ENCODE data around the gene RAB3GAP1. TPM values are rescaled to one million over a fixed set of nuclear protein-coding genes. Genes with fewer than 3 reads are reported as not detected.
A peak's percentile ranks its signal among the peaks of the same experiment; 100 is the strongest.

Gene RAB3GAP1
- total RNA-seq, 1 donor from 2014 or later, result 50.4 TPM

- Mint-ChIP-seq H3K36me3 (ENCODE audit: low read depth) (peaks cover 17% of the 10 kb centered on the region), H3K27me3 (ENCODE audit: low read depth) (no peaks in the 10 kb centered on the region), H3K4me1 (ENCODE audit: low read depth) (peaks cover 28% of the 10 kb centered on the region), H3K9me3 (ENCODE audit: low read depth) (peaks cover 7% of the 10 kb centered on the region), H3K4me3 (ENCODE audit: unreplicated experiment) (no peak overlapping the region), H3K27ac (ENCODE audit: unreplicated experiment) (no peak overlapping the region)
- DNase-seq (ENCODE audit: low spot score), result no peak
- TF ChIP-seq, protein P1, sequence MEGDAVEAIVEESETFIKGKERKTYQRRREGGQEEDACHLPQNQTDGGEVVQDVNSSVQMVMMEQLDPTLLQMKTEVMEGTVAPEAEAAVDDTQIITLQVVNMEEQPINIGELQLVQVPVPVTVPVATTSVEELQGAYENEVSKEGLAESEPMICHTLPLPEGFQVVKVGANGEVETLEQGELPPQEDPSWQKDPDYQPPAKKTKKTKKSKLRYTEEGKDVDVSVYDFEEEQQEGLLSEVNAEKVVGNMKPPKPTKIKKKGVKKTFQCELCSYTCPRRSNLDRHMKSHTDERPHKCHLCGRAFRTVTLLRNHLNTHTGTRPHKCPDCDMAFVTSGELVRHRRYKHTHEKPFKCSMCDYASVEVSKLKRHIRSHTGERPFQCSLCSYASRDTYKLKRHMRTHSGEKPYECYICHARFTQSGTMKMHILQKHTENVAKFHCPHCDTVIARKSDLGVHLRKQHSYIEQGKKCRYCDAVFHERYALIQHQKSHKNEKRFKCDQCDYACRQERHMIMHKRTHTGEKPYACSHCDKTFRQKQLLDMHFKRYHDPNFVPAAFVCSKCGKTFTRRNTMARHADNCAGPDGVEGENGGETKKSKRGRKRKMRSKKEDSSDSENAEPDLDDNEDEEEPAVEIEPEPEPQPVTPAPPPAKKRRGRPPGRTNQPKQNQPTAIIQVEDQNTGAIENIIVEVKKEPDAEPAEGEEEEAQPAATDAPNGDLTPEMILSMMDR (IDR thresholded peaks at IDR 0.05), result no peak
Observed at GRCh38 chr2:135091681-135092080, 39.6 kb downstream of the RAB3GAP1 start.

DNA sequence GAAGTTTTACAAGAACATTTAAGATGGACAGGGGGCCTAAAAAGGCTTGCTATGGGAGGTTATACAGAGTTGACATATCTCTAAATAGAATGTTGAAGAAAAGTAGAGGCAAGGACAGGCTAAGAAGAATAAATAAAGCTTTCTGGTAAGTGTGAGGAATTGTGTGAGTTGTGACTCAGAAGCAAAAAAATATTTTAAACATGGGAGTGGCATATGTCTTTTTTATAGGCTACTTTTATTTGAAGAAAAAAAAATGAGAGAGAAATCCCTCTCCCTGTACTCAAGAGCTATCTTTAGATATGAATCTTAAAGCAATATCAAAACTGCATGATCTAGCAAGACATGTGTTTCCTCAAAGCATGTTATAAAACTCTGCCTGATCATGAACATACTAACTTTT lies 41.1 kb downstream of the RAB3GAP1 start:
- Mint-ChIP-seq H3K9me3 (ENCODE audit: low read depth) (peaks cover 7% of the 10 kb centered on the region), H3K4me3 (ENCODE audit: unreplicated experiment) (no peak overlapping the region), H3K27me3 (ENCODE audit: low read depth) (no peaks in the 10 kb centered on the region), H3K4me1 (ENCODE audit: low read depth) (peaks cover 30% of the 10 kb centered on the region), H3K27ac (ENCODE audit: unreplicated experiment) (peak overlapping the region; percentile 75), H3K36me3 (ENCODE audit: low read depth) (peaks cover 17% of the 10 kb centered on the region)
- TF ChIP-seq, protein P1 (IDR thresholded peaks at IDR 0.05), result no peak
- no peak for DNase-seq (ENCODE audit: low spot score)

DNA sequence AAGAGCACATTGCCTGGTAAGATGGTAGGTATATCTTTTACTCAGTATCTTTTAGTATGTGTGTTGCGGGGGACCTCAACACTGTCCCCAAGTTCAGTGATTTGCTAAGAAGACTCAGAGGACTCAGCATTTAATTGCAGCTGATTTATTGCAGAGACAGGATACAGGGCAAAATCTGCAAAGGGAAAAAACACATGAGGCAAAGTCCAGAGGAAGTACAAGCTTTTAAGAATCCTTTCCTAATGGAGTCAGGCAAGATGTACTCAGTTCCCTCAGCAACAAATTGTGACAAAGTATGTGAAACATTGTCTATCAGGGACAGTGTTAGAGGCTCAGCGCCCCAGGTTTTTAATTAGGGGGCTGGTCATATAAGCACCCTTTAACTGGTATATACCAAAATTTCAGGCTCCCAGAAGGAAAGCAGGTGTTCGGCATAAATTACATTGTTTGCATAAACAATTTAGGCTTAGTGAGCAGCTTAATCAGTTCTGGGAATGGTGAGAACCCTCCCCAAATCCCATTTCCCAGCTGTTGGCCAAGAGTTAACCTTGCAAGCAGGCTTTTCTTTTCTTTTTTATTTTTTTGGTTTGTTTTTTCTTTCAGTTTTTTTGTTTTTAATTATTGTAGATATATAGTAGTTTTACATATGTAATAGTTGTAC lies 41.7 kb downstream of the RAB3GAP1 start:
- H3K27me3 Mint-ChIP-seq (ENCODE audit: low read depth), result no peaks in the 10 kb centered on the region
- H3K9me3 Mint-ChIP-seq (ENCODE audit: low read depth), result peaks cover 7% of the 10 kb centered on the region
- peak overlapping the region; percentile 2 for H3K27ac Mint-ChIP-seq (ENCODE audit: unreplicated experiment)
- TF ChIP-seq, protein P1 (IDR thresholded peaks at IDR 0.05), result no peak
- H3K4me1 Mint-ChIP-seq (ENCODE audit: low read depth), result peaks cover 31% of the 10 kb centered on the region
- no peak for DNase-seq (ENCODE audit: low spot score)
- peaks cover 16% of the 10 kb centered on the region for H3K36me3 Mint-ChIP-seq (ENCODE audit: low read depth)
- H3K4me3 Mint-ChIP-seq (ENCODE audit: unreplicated experiment), result no peak overlapping the region

GRCh38 chr2:135094508-135094907 lies 42.4 kb downstream of the RAB3GAP1 start:
- Mint-ChIP-seq H3K9me3 (ENCODE audit: low read depth) (peaks cover 3% of the 10 kb centered on the region), H3K4me3 (ENCODE audit: unreplicated experiment) (no peak overlapping the region), H3K27me3 (ENCODE audit: low read depth) (no peaks in the 10 kb centered on the region), H3K27ac (ENCODE audit: unreplicated experiment) (no peak overlapping the region), H3K4me1 (ENCODE audit: low read depth) (peaks cover 38% of the 10 kb centered on the region), H3K36me3 (ENCODE audit: low read depth) (peaks cover 9% of the 10 kb centered on the region)
- DNase-seq (ENCODE audit: low spot score), result no peak
- TF ChIP-seq, protein P1 (IDR thresholded peaks at IDR 0.05), result no peak

GRCh38 chr2:135095591-135095990 lies 43.5 kb downstream of the RAB3GAP1 start:
- H3K9me3 Mint-ChIP-seq (ENCODE audit: low read depth), result no peaks in the 10 kb centered on the region
- no peak for DNase-seq (ENCODE audit: low spot score)
- H3K4me3 Mint-ChIP-seq (ENCODE audit: unreplicated experiment), result no peak overlapping the region
- no peak overlapping the region for H3K27ac Mint-ChIP-seq (ENCODE audit: unreplicated experiment)
- TF ChIP-seq, protein P1 (IDR thresholded peaks at IDR 0.05), result no peak
- peaks cover 7% of the 10 kb centered on the region for H3K36me3 Mint-ChIP-seq (ENCODE audit: low read depth)
- no peaks in the 10 kb centered on the region for H3K27me3 Mint-ChIP-seq (ENCODE audit: low read depth)
- H3K4me1 Mint-ChIP-seq (ENCODE audit: low read depth), result peaks cover 43% of the 10 kb centered on the region
